Spleen (tissue), 11 donors: ENCODE results near the gene TAF7L. TPM values are rescaled to one million over a fixed set of nuclear protein-coding genes. Genes with fewer than 3 reads are reported as not detected.

Source experiments
- DNase-seq: peaks from one replicate; pipeline ENCODE4 v3.0.0-alpha.2; 2020
- H3K27ac ChIP-seq, 8 donors: fragments of 200-600 bp; sonication (generic) in 7 of 8; 1 replicate in 4 of 8; 2 replicates in 4 of 8; pipeline versions ENCODE4 v1.5.0 to v1.8.0; 2016 to 2021; ENCODE audit warnings: inconsistent platforms in 4 of 8, mild to moderate bottlenecking in 4 of 8, moderate library complexity in 1 of 8
- H3K27me3 ChIP-seq, 7 donors: fragments of 200-600 bp; sonication (generic) in 6 of 7; replicated peaks in 1 of 7; 1 replicate in 4 of 7; 2 replicates in 3 of 7; pipeline versions ENCODE4 v1.5.0 to v1.8.0; 2016 to 2021; ENCODE audit warnings: inconsistent platforms in 3 of 7, mild to moderate bottlenecking in 1 of 7
- H3K36me3 ChIP-seq, 6 donors: fragments of 200-600 bp; sonication (generic) in 5 of 6; 1 replicate in 4 of 6; 2 replicates in 2 of 6; pipeline versions ENCODE4 v1.5.0 to v1.8.0; 2016 to 2021; ENCODE audit warnings: inconsistent platforms in 2 of 6
- H3K4me1 ChIP-seq, 6 donors: fragments of 200-600 bp; sonication (generic) in 5 of 6; 1 replicate in 3 of 6; 2 replicates in 3 of 6; pipeline versions ENCODE4 v1.5.0 to v1.8.0; 2016 to 2021; ENCODE audit warnings: inconsistent platforms in 3 of 6
- H3K4me3 ChIP-seq, 8 donors: fragments of 200-600 bp; sonication (generic) in 7 of 8; 1 replicate in 4 of 8; 2 replicates in 4 of 8; pipeline versions ENCODE4 v1.5.0 to v1.8.0; 2016 to 2021; ENCODE audit warnings: inconsistent platforms in 4 of 8, mild to moderate bottlenecking in 4 of 8, moderate library complexity in 2 of 8
- H3K9me3 ChIP-seq, 8 donors: fragments of 200-600 bp; sonication (generic) in 7 of 8; 1 replicate in 4 of 8; 2 replicates in 4 of 8; pipeline versions ENCODE4 v1.5.0 to v1.8.0; 2016 to 2021; ENCODE audit warnings: inconsistent platforms in 4 of 8
- POLR2A ChIP-seq, 3 donors: fragments of 450-650 bp; IDR thresholded peaks; one replicate each; pipeline ENCODE4 v1.5.1; 2017; ENCODE audit warnings: antibody characterized with exemption in 3 of 3, mild to moderate bottlenecking in 1 of 3
- POLR2AphosphoS5 ChIP-seq, 3 donors: sonication (generic); formaldehyde crosslinking; IDR thresholded peaks; one replicate each; pipeline ENCODE4 v1.5.1; 2017; ENCODE audit warnings: antibody characterized with exemption in 3 of 3
- WGBS, 5 donors: extraction: QIAGEN DNeasy Blood & Tissue Kit in 3 of 5; methylation state at CpG; one replicate each; pipeline versions ENCODE4 v1.1.5 to v1.1.7; 2013 to 2018; 5-methylcytosine and 5-hydroxymethylcytosine counted together
- intact Hi-C: fragments of 100-400 bp; cut with DNase I; formaldehyde crosslinking; loops from one replicate; pipeline ENCODE4 v1.15.0; 2023; ENCODE audit warnings: low total_unique reads
- polyA plus RNA-seq, 3 donors: library from polyadenylated mRNA; stranded (reverse); fragments of 200-250 nt; gene quantifications; one replicate each; pipeline ENCODE4 v1.2.1, GENCODE V29; 2013
- total RNA-seq, 7 donors: library from RNA; depleted of rRNA in 3 of 7; stranded (reverse); fragments of >200 nt in 3 of 7; fragmentation: NEBNext Ultra II Directional in 4 of 7; extraction: Animal tissue kit (Norgen Biotek cat#: 25700) in 4 of 7; gene quantifications; one replicate each; pipeline versions ENCODE4 v1.1.0 to v1.2.1, GENCODE V29; 2016 to 2021
- TF ChIP-seq, protein P1 (sequence below), 11 experiments: fragments of 200-600 bp in 7 of 11; fragments of 450-650 bp in 4 of 11; sonication (generic) in 4 of 11; IDR thresholded peaks in 8 of 11; conservative IDR thresholded peaks in 3 of 11; 1 replicate in 7 of 11; 2 replicates in 4 of 11; pipeline versions ENCODE4 v1.4.0 to v1.8.0; 2016 to 2021; ENCODE audit warnings: antibody characterized with exemption in 11 of 11, inconsistent platforms in 4 of 11, mild to moderate bottlenecking in 1 of 11
- donor health status: healthy with polysubstance abuse.
- donor health status: DM: no; HTN: no; CAD: no; lungs with moderate emphysema.
- donor health status: DM: no; HTN: no; CAD: no.
- donor health status: Bipolar disorder and iron deficiency.
- donor health status: healthy.
- donor health status: DM: no; HTN: no; CAD: no.
- donor health status: DM: yes; HTN: yes; CAD: no.

The TAF7L gene
- total and polyA plus RNA-seq, 10 donors, result 0.09 to 0.20 (median 0.13) TPM; not detected in 6

DNA sequence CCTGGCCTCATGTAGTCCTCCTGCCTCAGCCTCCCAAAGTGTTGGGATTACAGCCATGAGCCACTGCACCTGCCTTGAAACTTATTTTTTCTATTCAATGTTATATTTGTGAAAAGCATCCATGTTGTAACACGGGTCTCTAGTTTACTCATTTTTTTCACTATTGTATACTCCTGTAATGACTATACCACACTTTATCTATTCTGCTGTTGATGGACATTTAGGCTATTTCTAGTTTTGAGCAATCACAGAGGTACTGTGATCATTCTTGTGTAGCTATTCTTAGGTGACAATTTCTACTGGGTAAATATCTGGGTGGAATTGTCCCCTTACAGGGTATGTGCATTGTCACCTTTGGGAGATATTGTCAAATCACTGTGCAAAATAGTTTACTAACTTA is 67.9 kb downstream of the TAF7L start:
- no peak overlapping the region for H3K27ac ChIP-seq
- H3K9me3 ChIP-seq, result no peaks in the 10 kb centered on the region
- intact Hi-C loops, result no loop called here
- no peaks in the 10 kb centered on the region for H3K4me1 ChIP-seq
- H3K4me3 ChIP-seq, result no peak overlapping the region
- no peaks in the 10 kb centered on the region for H3K36me3 ChIP-seq
- no peak for DNase-seq
- 52 to 84% (median 76%) methylated on average over 1 of the region's 1 CpG for WGBS, 5 donors
- TF ChIP-seq, protein P1, sequence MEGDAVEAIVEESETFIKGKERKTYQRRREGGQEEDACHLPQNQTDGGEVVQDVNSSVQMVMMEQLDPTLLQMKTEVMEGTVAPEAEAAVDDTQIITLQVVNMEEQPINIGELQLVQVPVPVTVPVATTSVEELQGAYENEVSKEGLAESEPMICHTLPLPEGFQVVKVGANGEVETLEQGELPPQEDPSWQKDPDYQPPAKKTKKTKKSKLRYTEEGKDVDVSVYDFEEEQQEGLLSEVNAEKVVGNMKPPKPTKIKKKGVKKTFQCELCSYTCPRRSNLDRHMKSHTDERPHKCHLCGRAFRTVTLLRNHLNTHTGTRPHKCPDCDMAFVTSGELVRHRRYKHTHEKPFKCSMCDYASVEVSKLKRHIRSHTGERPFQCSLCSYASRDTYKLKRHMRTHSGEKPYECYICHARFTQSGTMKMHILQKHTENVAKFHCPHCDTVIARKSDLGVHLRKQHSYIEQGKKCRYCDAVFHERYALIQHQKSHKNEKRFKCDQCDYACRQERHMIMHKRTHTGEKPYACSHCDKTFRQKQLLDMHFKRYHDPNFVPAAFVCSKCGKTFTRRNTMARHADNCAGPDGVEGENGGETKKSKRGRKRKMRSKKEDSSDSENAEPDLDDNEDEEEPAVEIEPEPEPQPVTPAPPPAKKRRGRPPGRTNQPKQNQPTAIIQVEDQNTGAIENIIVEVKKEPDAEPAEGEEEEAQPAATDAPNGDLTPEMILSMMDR (IDR thresholded peaks at IDR 0.05 in 8 of 11, conservative IDR thresholded peaks at IDR 0.05 in 3 of 11), result no peak
- no peak for TF ChIP-seq POLR2AphosphoS5 (IDR thresholded peaks at IDR 0.05)
- TF ChIP-seq POLR2A (IDR thresholded peaks at IDR 0.05), result no peak
- H3K27me3 ChIP-seq, result peaks cover 0 to 14% (median 0%) of the 10 kb centered on the region in 7 donors

DNA sequence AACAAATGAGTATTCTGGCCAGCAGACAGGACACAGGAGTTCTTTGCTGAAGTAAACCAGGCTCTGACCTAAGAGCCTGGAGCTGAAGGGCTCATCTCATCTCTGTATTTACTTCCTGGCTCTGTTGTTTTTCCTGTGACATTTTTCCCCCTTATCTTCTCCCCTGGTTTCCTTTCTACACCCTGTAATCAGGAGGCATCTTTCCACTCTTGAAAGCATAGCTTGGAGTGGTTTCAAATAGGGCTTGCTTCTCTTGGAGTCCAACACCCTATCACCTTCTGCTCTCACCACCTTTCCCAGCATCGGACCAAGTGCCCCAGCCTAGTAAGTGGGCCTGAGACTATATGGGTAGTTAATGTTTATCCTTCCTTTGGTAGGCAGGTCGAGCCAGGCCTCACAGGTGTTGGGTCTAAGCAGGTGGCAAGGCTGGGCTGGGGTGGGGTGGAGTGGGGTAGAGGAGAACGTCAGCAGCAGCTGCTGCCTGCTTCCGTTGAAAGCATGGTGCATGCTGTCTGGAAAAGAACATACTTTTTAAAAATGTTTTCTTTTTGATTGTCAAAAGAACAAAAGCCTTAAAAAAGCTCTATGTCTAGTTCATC is 70.4 kb downstream of the TAF7L start:
- Histone ChIP-seq H3K4me1 (no peaks in the 10 kb centered on the region), H3K9me3 (no peaks in the 10 kb centered on the region), H3K27me3 (peaks cover 0 to 14% (median 0%) of the 10 kb centered on the region in 7 donors), H3K27ac (no peak overlapping the region), H3K4me3 (no peak overlapping the region), H3K36me3 (no peaks in the 10 kb centered on the region)
- intact Hi-C loops, result no loop called here
- DNase-seq, result no peak
- TF ChIP-seq POLR2A (IDR thresholded peaks at IDR 0.05) (no peak), POLR2AphosphoS5 (IDR thresholded peaks at IDR 0.05) (no peak)
- TF ChIP-seq, protein P1 (IDR thresholded peaks at IDR 0.05 in 8 of 11, conservative IDR thresholded peaks at IDR 0.05 in 3 of 11), result no peak
- WGBS, 5 donors, result 64 to 80% (median 65%) methylated on average over 4 of the region's 4 CpGs

DNA sequence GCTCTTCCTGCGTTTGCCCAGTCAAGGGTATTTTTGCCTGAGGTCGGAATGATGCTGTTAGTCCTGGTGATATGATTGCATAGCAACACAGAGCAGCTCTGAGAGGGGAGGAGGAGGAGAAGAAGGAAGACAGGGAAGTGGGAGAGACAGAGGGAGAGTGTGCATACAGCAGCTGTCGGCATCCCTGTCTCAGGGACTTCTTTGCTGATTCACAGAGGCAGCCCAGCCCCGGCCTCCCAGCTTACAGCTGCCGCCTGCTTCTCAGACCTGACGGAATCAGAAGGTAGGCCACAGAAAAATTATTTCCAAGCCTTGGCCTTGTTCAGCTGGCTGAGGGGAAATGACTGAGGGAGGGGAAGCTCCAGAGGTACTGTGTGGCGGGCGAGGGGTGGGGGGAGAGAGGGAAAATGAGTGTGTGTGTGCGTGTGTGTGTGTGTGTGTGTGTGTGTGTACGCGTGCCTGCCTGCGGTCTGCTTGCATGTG is 71.2 kb downstream of the TAF7L start:
- WGBS, 5 donors, result 16 to 53% (median 28%) methylated on average over 11 to 12 of the region's 12 CpGs
- no peaks in the 10 kb centered on the region for H3K4me1 ChIP-seq
- H3K27ac ChIP-seq, result no peak overlapping the region
- TF ChIP-seq POLR2AphosphoS5 (IDR thresholded peaks at IDR 0.05), result no peak
- no peak for TF ChIP-seq POLR2A (IDR thresholded peaks at IDR 0.05)
- TF ChIP-seq, protein P1 (IDR thresholded peaks at IDR 0.05 in 8 of 11, conservative IDR thresholded peaks at IDR 0.05 in 3 of 11), result no peak
- intact Hi-C loops, result no loop called here
- no peaks in the 10 kb centered on the region for H3K36me3 ChIP-seq
- H3K27me3 ChIP-seq, result peaks cover 0 to 14% (median 0%) of the 10 kb centered on the region in 7 donors
- no peak overlapping the region for H3K4me3 ChIP-seq
- no peaks in the 10 kb centered on the region for H3K9me3 ChIP-seq
- DNase-seq, result no peak

DNA sequence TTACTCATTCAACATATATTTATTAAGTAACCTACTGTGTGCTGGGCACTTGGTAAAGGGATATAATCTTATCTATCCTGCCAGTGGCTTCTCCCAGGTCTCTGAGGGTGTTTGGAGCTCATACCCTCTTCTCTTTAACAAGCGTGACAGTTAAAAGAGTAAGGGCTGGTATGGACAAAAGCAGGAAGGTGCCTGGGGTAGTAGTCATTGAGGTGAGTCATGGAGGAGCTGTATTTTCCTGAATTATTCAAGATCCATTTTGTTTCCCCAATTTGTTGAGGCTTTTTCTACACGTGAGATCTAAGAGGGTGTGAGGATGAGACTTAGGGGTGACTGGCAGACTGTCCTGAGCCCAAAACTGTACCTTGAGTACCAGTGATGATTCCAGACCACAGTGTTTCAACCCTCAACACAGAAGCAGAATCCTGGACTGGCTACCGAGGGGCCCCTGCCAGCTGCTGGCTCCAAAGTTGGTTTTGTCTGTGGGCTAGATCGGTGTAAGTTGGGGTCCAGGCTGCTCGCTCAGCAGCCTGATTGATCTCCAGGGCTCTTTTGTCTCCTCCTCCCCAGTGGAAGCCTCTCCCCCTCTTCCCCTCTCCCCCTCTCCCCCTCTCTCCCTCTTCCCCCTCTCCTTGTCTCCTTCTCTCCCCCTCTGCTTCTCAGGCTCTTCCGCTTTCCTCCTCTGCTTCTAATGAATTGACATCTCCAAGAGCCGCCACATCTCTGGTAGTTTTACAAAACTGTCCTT is 71.8 kb downstream of the TAF7L start, which contains the start of gene DRP2:
Gene DRP2, plus strand, starts transcription at position 671 of the 748 bp plus-strand sequence. CDS start 11,862 bp downstream, outside the sequence.
- peaks cover 0 to 14% (median 0%) of the 10 kb centered on the region in 7 donors for H3K27me3 ChIP-seq
- DNase-seq, result no peak
- no peak for TF ChIP-seq POLR2AphosphoS5 (IDR thresholded peaks at IDR 0.05)
- TF ChIP-seq, protein P1 (IDR thresholded peaks at IDR 0.05 in 8 of 11, conservative IDR thresholded peaks at IDR 0.05 in 3 of 11), result no peak
- no peak for TF ChIP-seq POLR2A (IDR thresholded peaks at IDR 0.05)
- no peaks in the 10 kb centered on the region for H3K9me3 ChIP-seq
- 68 to 84% (median 82%) methylated on average over 6 to 7 of the region's 7 CpGs for WGBS, 5 donors
- no peak within 1 kb of the TSS for H3K4me3 ChIP-seq
- no peaks in the 10 kb centered on the region for H3K36me3 ChIP-seq
- intact Hi-C loops, result no loop called here
- no peaks in the 10 kb centered on the region for H3K4me1 ChIP-seq
- H3K27ac ChIP-seq, result no peak within 1 kb of the TSS
